DOHH2 (cell line): ENCODE data around the gene PLA2G4F.

Experiments
- H3F3A ChIP-seq: fragments of 200-600 bp; sonication (generic), shearing (Covaris generic); 2 replicates; pipeline ENCODE4 v1.6.0; 2016; ENCODE audit warnings: antibody characterized with exemption, mild to moderate bottlenecking; ENCODE audit not compliant: control insufficient read depth, insufficient read depth
- H3K27ac ChIP-seq: fragments of 200-600 bp; sonication (generic); 2 replicates; pipeline ENCODE4 v1.5.1; 2014; ENCODE audit warnings: low read depth, mild to moderate bottlenecking, low read length, moderate library complexity
- H3K27me3 ChIP-seq: fragments of 200-600 bp; sonication (generic); 2 replicates; pipeline ENCODE4 v1.6.1; 2014; ENCODE audit warnings: mild to moderate bottlenecking, low read length, mixed read lengths; ENCODE audit not compliant: control insufficient read depth
- H3K36me3 ChIP-seq: fragments of 200-600 bp; sonication (generic); 2 replicates; pipeline ENCODE4 v1.6.1; 2014; ENCODE audit warnings: mild to moderate bottlenecking, low read length, moderate library complexity, mixed read lengths; ENCODE audit not compliant: control insufficient read depth
- H3K4me1 ChIP-seq: fragments of 200-600 bp; sonication (generic); 2 replicates; pipeline ENCODE4 v1.6.1; 2014; ENCODE audit warnings: mild to moderate bottlenecking, low read length, mixed read lengths; ENCODE audit not compliant: control insufficient read depth
- H3K4me2 ChIP-seq: fragments of 200-600 bp; sonication (generic); 2 replicates; pipeline ENCODE4 v1.6.0; 2014; ENCODE audit warnings: mild to moderate bottlenecking, low read length, moderate library complexity
- H3K4me3 ChIP-seq: fragments of 200-600 bp; sonication (generic); 2 replicates; pipeline ENCODE4 v1.5.1; 2014; ENCODE audit warnings: mild to moderate bottlenecking, low read length, mixed read lengths
- H3K79me2 ChIP-seq: fragments of 200-600 bp; sonication (generic); 2 replicates; pipeline ENCODE4 v1.6.1; 2014; ENCODE audit warnings: mild to moderate bottlenecking, low read length, mixed read lengths; ENCODE audit not compliant: control insufficient read depth
- H3K9me2 ChIP-seq: fragments of 200-600 bp; sonication (generic); replicated peaks from 2 replicates; pipeline ENCODE4 v1.6.1; 2014; ENCODE audit warnings: mild to moderate bottlenecking, low read length, mixed read lengths; ENCODE audit not compliant: control insufficient read depth
- H3K9me3 ChIP-seq: fragments of 200-600 bp; sonication (generic); 2 replicates; pipeline ENCODE4 v1.6.1; 2014; ENCODE audit warnings: antibody characterized with exemption, low read length, mixed read lengths; ENCODE audit not compliant: control insufficient read depth, insufficient read depth
- H4K20me1 ChIP-seq: fragments of 200-600 bp; sonication (generic); 2 replicates; pipeline ENCODE4 v1.6.0; 2014; ENCODE audit warnings: low read depth, mild to moderate bottlenecking, antibody characterized with exemption, low read length, moderate library complexity; ENCODE audit not compliant: control insufficient read depth, insufficient read depth
- EZH2phosphoT487 ChIP-seq: fragments of 200-600 bp; sonication (generic); IDR thresholded peaks from 2 replicates; pipeline ENCODE4 v1.6.1; 2017; ENCODE audit warnings: borderline replicate concordance, mild to moderate bottlenecking, antibody characterized with exemption, low read length, moderate library complexity, mixed read lengths
- TF ChIP-seq, protein P1 (sequence below): fragments of 200-600 bp; sonication (generic); IDR thresholded peaks from one replicate; pipeline ENCODE4 v1.5.1; 2014; ENCODE audit warnings: antibody characterized with exemption, mild to moderate bottlenecking, low read depth, low read length; ENCODE audit not compliant: poor library complexity, severe bottlenecking

The PLA2G4F gene

DNA sequence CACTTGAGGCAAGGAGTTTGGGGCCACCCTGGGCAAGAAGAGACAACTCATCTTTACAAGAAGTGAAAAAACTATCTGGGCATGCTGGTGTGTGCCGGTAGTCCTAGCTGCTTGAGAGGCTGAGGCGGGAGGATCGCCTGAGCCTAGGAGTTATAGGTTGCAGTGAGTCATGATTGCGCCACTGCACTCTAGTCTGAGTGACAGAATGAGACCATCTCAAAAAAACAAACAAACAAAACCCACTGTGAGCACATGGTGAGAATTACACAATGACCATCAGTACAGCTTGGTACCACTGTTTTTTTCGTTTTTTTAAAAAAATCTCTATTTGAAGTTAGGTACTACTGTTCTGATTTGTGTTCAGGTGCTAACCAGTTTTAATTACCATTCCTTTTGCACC lies 38.1 kb upstream of the PLA2G4F start:
- no peak overlapping the region for H3K4me3 ChIP-seq

DNA sequence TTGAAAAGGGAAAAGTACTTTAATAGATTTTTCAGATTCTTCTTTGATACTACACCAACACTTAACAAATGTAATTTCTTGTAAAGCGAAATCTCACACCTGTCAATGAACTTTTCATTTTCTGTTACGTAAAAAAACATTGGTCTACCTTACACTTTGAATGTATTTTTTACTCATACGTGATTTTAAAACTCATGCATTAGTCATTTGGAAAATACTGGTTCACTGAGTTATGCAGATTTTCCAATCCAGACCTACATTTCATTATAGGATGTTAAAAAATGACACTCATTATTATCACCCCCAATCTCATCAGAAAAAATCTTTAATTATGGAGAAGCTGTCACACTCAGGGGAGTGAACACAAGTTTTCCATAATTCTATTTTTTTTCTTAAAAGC lies 36.9 kb upstream of the PLA2G4F start:
- Histone ChIP-seq H3K9me2 (no peaks in the 10 kb centered on the region), H3K4me3 (no peak overlapping the region), H3F3A (no peaks in the 10 kb centered on the region), H3K27ac (no peak overlapping the region), H4K20me1 (no peaks in the 10 kb centered on the region), H3K79me2 (peaks cover 10% of the 10 kb centered on the region; the same call in 1 of the 2 replicates), H3K36me3 (peaks cover 36% of the 10 kb centered on the region), H3K4me2 (no peak overlapping the region), H3K4me1 (no peaks in the 10 kb centered on the region), H3K27me3 (no peaks in the 10 kb centered on the region), H3K9me3 (no peaks in the 10 kb centered on the region; the same call in 1 of the 2 replicates)
- TF ChIP-seq, protein P1, sequence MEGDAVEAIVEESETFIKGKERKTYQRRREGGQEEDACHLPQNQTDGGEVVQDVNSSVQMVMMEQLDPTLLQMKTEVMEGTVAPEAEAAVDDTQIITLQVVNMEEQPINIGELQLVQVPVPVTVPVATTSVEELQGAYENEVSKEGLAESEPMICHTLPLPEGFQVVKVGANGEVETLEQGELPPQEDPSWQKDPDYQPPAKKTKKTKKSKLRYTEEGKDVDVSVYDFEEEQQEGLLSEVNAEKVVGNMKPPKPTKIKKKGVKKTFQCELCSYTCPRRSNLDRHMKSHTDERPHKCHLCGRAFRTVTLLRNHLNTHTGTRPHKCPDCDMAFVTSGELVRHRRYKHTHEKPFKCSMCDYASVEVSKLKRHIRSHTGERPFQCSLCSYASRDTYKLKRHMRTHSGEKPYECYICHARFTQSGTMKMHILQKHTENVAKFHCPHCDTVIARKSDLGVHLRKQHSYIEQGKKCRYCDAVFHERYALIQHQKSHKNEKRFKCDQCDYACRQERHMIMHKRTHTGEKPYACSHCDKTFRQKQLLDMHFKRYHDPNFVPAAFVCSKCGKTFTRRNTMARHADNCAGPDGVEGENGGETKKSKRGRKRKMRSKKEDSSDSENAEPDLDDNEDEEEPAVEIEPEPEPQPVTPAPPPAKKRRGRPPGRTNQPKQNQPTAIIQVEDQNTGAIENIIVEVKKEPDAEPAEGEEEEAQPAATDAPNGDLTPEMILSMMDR, result no peak
- no peak for TF ChIP-seq EZH2phosphoT487

More for the DNA sequence above, 38.1 kb upstream of the PLA2G4F start:
- TF ChIP-seq EZH2phosphoT487, result no peak
- TF ChIP-seq, protein P1, result no peak
- Histone ChIP-seq H3K27ac (no peak overlapping the region), H3K9me3 (no peaks in the 10 kb centered on the region; the same call in 1 of the 2 replicates), H3K4me2 (no peak overlapping the region), H3F3A (no peaks in the 10 kb centered on the region), H3K36me3 (peaks cover 35% of the 10 kb centered on the region), H3K9me2 (no peaks in the 10 kb centered on the region), H3K79me2 (peaks cover 10% of the 10 kb centered on the region; the same call in 1 of the 2 replicates), H3K27me3 (no peaks in the 10 kb centered on the region), H4K20me1 (no peaks in the 10 kb centered on the region), H3K4me1 (no peaks in the 10 kb centered on the region)

DNA sequence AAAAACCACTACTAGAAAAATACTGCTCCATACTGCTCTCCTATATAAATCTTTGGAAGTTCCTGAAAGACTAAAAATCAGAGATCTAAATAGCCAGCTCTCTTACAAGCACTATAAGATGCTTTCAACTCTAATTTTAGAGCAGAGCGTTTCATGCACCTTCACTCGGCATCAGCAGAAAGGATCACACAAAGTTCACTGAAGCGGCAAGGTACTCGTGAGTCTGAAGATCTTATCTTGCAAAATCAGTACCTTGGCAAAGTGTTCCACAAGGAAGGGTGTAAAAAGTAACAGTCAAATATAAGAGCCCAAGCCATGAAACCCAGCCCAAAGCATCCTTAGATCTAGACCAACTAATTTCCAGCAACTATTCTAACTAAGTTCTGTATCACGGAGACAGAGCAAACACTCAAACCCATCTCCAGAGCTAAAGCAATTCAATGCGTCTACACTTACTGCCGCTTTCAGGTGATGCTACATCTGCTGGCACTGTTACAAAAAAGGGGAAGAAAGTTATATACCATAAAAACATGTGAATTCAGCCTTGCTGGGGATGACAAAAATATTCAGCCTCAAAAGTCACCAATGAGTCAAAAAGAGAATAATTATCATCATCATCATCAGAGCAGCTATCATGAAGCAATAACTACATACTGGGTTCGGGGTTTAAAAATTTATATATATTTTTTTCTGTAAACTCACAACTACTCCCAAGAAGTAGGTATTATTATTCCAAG lies 35.3 kb upstream of the PLA2G4F start:
- Histone ChIP-seq H3K4me3 (no peak overlapping the region), H3F3A (no peaks in the 10 kb centered on the region), H3K36me3 (peaks cover 41% of the 10 kb centered on the region), H3K9me3 (no peaks in the 10 kb centered on the region), H3K4me2 (no peak overlapping the region), H3K79me2 (peaks cover 8% of the 10 kb centered on the region; the same call in 1 of the 2 replicates), H3K9me2 (no peaks in the 10 kb centered on the region), H3K4me1 (no peaks in the 10 kb centered on the region), H3K27me3 (no peaks in the 10 kb centered on the region), H3K27ac (no peak overlapping the region), H4K20me1 (no peaks in the 10 kb centered on the region)
- TF ChIP-seq EZH2phosphoT487, result no peak
- TF ChIP-seq, protein P1, result no peak
